H9 (cell line): Measurements from ENCODE around the gene NPNT. TPM values are rescaled to one million over a fixed set of nuclear protein-coding genes. Genes with fewer than 3 reads are reported as not detected.

Experiments used
- DNase-seq: peaks from one replicate; pipeline ENCODE4 v3.0.0-alpha.2; 2017
- H2AFZ ChIP-seq: one replicate; pipeline ENCODE4 v1.6.1; 2013; ENCODE audit warnings: mild to moderate bottlenecking, low read length, control low read depth, moderate library complexity
- H2AK5ac ChIP-seq: 2 replicates; pipeline ENCODE4 v1.6.1; 2013; ENCODE audit warnings: low read length, control low read depth, mixed read lengths; ENCODE audit not compliant: insufficient read length
- H2BK120ac ChIP-seq: one replicate; pipeline ENCODE4 v1.6.1; 2013; ENCODE audit warnings: low read depth, mild to moderate bottlenecking, low read length, control low read depth, inconsistent platforms; ENCODE audit not compliant: poor library complexity, severe bottlenecking
- H2BK12ac ChIP-seq: 2 replicates; pipeline ENCODE4 v1.6.1; 2013; ENCODE audit warnings: low read length, control low read depth, mixed read lengths, low read depth; ENCODE audit not compliant: insufficient read length
- H2BK15ac ChIP-seq: 2 replicates; pipeline ENCODE4 v1.6.1; 2013; ENCODE audit warnings: low read depth, low read length, control low read depth
- H2BK20ac ChIP-seq: one replicate; pipeline ENCODE4 v1.6.1; 2013; ENCODE audit warnings: low read depth, mild to moderate bottlenecking, low read length, control low read depth, inconsistent platforms; ENCODE audit not compliant: poor library complexity, severe bottlenecking
- H2BK5ac ChIP-seq: 2 replicates; pipeline ENCODE4 v1.6.1; 2013; ENCODE audit warnings: low read length, control low read depth, mixed read lengths; ENCODE audit not compliant: insufficient read length
- H3K14ac ChIP-seq: 2 replicates; pipeline ENCODE4 v1.6.1; 2013; ENCODE audit warnings: low read length, control low read depth; ENCODE audit not compliant: insufficient read depth
- H3K18ac ChIP-seq: 2 replicates; pipeline ENCODE4 v1.6.1; 2013; ENCODE audit warnings: low read depth, mild to moderate bottlenecking, mixed read lengths, low read length, control low read depth; ENCODE audit not compliant: insufficient read length
- H3K23ac ChIP-seq: 2 replicates; pipeline ENCODE4 v1.6.1; 2013; ENCODE audit warnings: low read length, control low read depth, mixed read lengths, low read depth; ENCODE audit not compliant: insufficient read length
- H3K23me2 ChIP-seq: 2 replicates; pipeline ENCODE4 v1.6.1; 2013; ENCODE audit warnings: low read depth, mild to moderate bottlenecking, mixed read lengths, low read length, control low read depth; ENCODE audit not compliant: insufficient read length, poor library complexity, severe bottlenecking
- H3K27ac ChIP-seq: 2 replicates; pipeline ENCODE4 v1.5.1; 2013; ENCODE audit warnings: low read length, control low read depth, mixed read lengths, low read depth; ENCODE audit not compliant: insufficient read length
- H3K27me3 ChIP-seq: 2 replicates; pipeline ENCODE4 v1.6.1; 2013; ENCODE audit warnings: low read length, control low read depth, inconsistent platforms; ENCODE audit not compliant: insufficient read depth
- H3K4ac ChIP-seq: 2 replicates; pipeline ENCODE4 v1.6.1; 2013; ENCODE audit warnings: low read depth, mild to moderate bottlenecking, control low read depth, inconsistent platforms, low read length, moderate library complexity
- H3K4me1 ChIP-seq: 2 replicates; pipeline ENCODE4 v1.6.1; 2013; ENCODE audit warnings: low read length, control low read depth, inconsistent platforms; ENCODE audit not compliant: insufficient read depth
- H3K4me2 ChIP-seq: 2 replicates; pipeline ENCODE4 v1.6.1; 2013; ENCODE audit warnings: low read length, control low read depth, mixed read lengths; ENCODE audit not compliant: insufficient read length, insufficient read depth
- H3K56ac ChIP-seq: 2 replicates; pipeline ENCODE4 v1.6.1; 2013; ENCODE audit warnings: low read depth, mild to moderate bottlenecking, mixed read lengths, low read length, control low read depth; ENCODE audit not compliant: insufficient read length
- H3K79me1 ChIP-seq: 2 replicates; pipeline ENCODE4 v1.6.1; 2013; ENCODE audit warnings: low read depth, mild to moderate bottlenecking, moderate library complexity, low read length, control low read depth, inconsistent platforms; ENCODE audit not compliant: insufficient read depth, poor library complexity, severe bottlenecking
- H3K79me2 ChIP-seq: 2 replicates; pipeline ENCODE4 v1.6.1; 2013; ENCODE audit warnings: low read length, control low read depth, inconsistent platforms; ENCODE audit not compliant: insufficient read depth
- H3K9ac ChIP-seq: 2 replicates; pipeline ENCODE4 v1.6.1; 2013; ENCODE audit warnings: low read length, control low read depth, mixed read lengths; ENCODE audit not compliant: insufficient read length; ENCODE audit errors: extremely low read depth
- H3K9me3 ChIP-seq: one replicate; pipeline ENCODE4 v1.6.1; 2013; ENCODE audit warnings: low read depth, low read length, inconsistent platforms; ENCODE audit not compliant: control insufficient read depth
- H3T11ph ChIP-seq: one replicate; pipeline ENCODE4 v1.6.1; 2013; ENCODE audit warnings: mild to moderate bottlenecking, low read length, control low read depth, inconsistent platforms
- H4K20me1 ChIP-seq: one replicate; pipeline ENCODE4 v1.6.1; 2013; ENCODE audit not compliant: control insufficient read depth, insufficient read length, insufficient read depth
- H4K5ac ChIP-seq: 2 replicates; pipeline ENCODE4 v1.6.1; 2013; ENCODE audit warnings: low read depth, mild to moderate bottlenecking, mixed read lengths, low read length, control low read depth; ENCODE audit not compliant: insufficient read length
- H4K8ac ChIP-seq: replicated peaks from 2 replicates; pipeline ENCODE4 v1.6.1; 2013; ENCODE audit warnings: low read length, control low read depth, mixed read lengths, low read depth; ENCODE audit not compliant: insufficient read length
- H4K91ac ChIP-seq: 2 replicates; pipeline ENCODE4 v1.6.1; 2013; ENCODE audit warnings: low read depth, mild to moderate bottlenecking, moderate library complexity, mixed read lengths, low read length, control low read depth; ENCODE audit not compliant: insufficient read length
- H3K27ac Mint-ChIP-seq, 3 experiments: 2 replicates in 2 of 3; 3 replicates in 1 of 3; pipeline ENCODE4 v1.8.0; 2020 to 2021; ENCODE audit warnings: mixed read lengths in 3 of 3, mild to moderate bottlenecking in 1 of 3, moderate library complexity in 1 of 3
- H3K27me3 Mint-ChIP-seq: 2 replicates; pipeline ENCODE4 v1.8.0; 2021; ENCODE audit warnings: low read depth, mild to moderate bottlenecking, moderate library complexity, mixed read lengths
- H3K36me3 Mint-ChIP-seq, 3 experiments: 2 replicates in 2 of 3; 3 replicates in 1 of 3; pipeline ENCODE4 v1.8.0; 2020 to 2021; ENCODE audit warnings: low read depth in 3 of 3, mixed read lengths in 3 of 3; ENCODE audit not compliant: insufficient read depth in 1 of 3
- H3K4me1 Mint-ChIP-seq, 2 experiments: 2 replicates each; pipeline ENCODE4 v1.8.0; 2020; ENCODE audit warnings: mixed read lengths in 2 of 2
- H3K4me3 Mint-ChIP-seq, 2 experiments: 2 replicates in 1 of 2; 3 replicates in 1 of 2; pipeline ENCODE4 v1.8.0; 2020 to 2021; ENCODE audit warnings: mild to moderate bottlenecking in 2 of 2, mixed read lengths in 2 of 2, moderate library complexity in 1 of 2
- H3K9me3 Mint-ChIP-seq, 2 experiments: 2 replicates in 1 of 2; 3 replicates in 1 of 2; pipeline ENCODE4 v1.8.0; 2020; ENCODE audit warnings: mild to moderate bottlenecking in 2 of 2, mixed read lengths in 2 of 2, moderate library complexity in 1 of 2
- WGBS: extraction: QIAGEN DNeasy Blood & Tissue Kit; methylation state at CpG from one replicate; pipeline ENCODE4 v1.1.7; 2013; ENCODE audit warnings: missing lambda C conversion rate, low lambda C conversion rate, mixed read lengths; ENCODE audit not compliant: insufficient read length; ENCODE audit errors: extremely low coverage; 5-methylcytosine and 5-hydroxymethylcytosine counted together
- total RNA-seq: library from RNA; stranded (reverse); gene quantifications from 2 replicates; pipeline ENCODE4 v1.2.1, GENCODE V29; 2021
- TF ChIP-seq, protein P1 (sequence below): fragments of 200-600 bp; sonication (generic); conservative IDR thresholded peaks from 3 replicates; pipeline ENCODE4 v1.8.0; 2021; ENCODE audit warnings: antibody characterized with exemption, mild to moderate bottlenecking

Gene NPNT
- total RNA-seq, 1 experiment from 2014 or later, result 0.37 TPM

GRCh38 chr4:106002994-106003393 is 107.7 kb downstream of the NPNT start:
- Mint-ChIP-seq H3K4me3 (no peak overlapping the region), H3K36me3 (no peaks in the 10 kb centered on the region), H3K27me3 (peaks cover 2% of the 10 kb centered on the region; the same call in 1 of the 2 replicates), H3K27ac (no peak overlapping the region), H3K4me1 (peaks cover 16% of the 10 kb centered on the region in 2 experiments), H3K9me3 (no peaks in the 10 kb centered on the region)
- Histone ChIP-seq H2BK5ac (no peak overlapping the region), H3K79me2 (no peaks in the 10 kb centered on the region), H4K5ac (no peak overlapping the region), H4K91ac (no peak overlapping the region), H3K14ac (no peak overlapping the region), H3K4me2 (no peak overlapping the region), H4K8ac (no peak overlapping the region), H3K18ac (no peak overlapping the region), H3T11ph (no peak overlapping the region), H3K4me1 (peaks cover 10% of the 10 kb centered on the region), H2BK15ac (no peak overlapping the region), H3K27me3 (no peaks in the 10 kb centered on the region), H3K9me3 (no peaks in the 10 kb centered on the region), H2AFZ (no peak overlapping the region), H3K27ac (no peak overlapping the region), H3K79me1 (no peaks in the 10 kb centered on the region), H3K23ac (no peak overlapping the region), H4K20me1 (no peaks in the 10 kb centered on the region), H3K23me2 (no peaks in the 10 kb centered on the region), H2BK20ac (no peak overlapping the region), H2BK120ac (no peak overlapping the region), H3K56ac (no peak overlapping the region), H2BK12ac (no peak overlapping the region), H3K4ac (no peak overlapping the region), H2AK5ac (no peak overlapping the region), H3K9ac (no peak overlapping the region)
- TF ChIP-seq, protein P1, sequence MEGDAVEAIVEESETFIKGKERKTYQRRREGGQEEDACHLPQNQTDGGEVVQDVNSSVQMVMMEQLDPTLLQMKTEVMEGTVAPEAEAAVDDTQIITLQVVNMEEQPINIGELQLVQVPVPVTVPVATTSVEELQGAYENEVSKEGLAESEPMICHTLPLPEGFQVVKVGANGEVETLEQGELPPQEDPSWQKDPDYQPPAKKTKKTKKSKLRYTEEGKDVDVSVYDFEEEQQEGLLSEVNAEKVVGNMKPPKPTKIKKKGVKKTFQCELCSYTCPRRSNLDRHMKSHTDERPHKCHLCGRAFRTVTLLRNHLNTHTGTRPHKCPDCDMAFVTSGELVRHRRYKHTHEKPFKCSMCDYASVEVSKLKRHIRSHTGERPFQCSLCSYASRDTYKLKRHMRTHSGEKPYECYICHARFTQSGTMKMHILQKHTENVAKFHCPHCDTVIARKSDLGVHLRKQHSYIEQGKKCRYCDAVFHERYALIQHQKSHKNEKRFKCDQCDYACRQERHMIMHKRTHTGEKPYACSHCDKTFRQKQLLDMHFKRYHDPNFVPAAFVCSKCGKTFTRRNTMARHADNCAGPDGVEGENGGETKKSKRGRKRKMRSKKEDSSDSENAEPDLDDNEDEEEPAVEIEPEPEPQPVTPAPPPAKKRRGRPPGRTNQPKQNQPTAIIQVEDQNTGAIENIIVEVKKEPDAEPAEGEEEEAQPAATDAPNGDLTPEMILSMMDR, result no peak
- WGBS, result no CpG with 5 or more reads among the region's 2 CpGs
- DNase-seq, result no peak
